8988T (cell line): ENCODE results near the gene BTBD9.

ENCODE experiments used
- DNase-seq: peaks from one replicate; pipeline ENCODE4 v3.0.0; 2011

Gene BTBD9

DNA sequence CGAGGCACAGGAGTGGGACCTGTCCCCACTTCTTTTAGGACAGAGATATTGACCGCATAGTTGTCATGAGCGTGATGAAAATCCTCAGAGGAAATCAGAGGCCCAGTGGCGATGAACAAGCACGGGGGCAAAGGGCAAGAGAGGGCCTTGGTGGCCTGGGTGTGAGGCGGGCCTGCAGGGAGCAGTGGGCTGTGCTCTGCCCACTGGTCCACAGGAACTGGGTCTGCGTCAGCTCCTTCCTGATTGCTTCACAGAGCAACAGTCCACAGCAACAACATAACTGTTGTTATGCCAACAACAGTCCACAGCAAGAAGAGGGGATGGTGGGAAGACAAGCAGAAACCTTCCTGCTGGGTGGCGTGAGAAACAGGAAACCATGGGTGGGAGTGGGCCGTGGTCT, 484.6 kb downstream of the BTBD9 start:
- no peak for DNase-seq

DNA sequence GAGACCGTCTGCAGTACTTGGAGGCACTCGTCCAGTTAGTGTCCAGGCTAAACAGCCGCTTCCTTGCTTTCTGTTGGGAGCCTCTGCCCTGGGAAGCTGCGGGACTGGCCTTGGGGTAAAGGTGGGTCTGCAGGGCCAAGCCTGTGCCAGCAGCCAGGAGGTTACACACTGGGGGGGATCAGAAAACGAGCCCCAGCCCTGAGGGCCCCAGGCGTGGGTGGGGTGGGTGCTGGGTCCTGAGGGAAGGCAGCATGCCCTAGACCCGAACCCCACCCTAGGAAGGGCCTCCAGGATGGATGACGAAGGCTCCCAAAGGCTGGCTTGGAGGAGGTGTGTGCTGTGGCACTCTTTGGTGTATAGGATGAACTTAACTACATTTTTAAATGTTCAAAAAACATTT, 485.0 kb downstream of the BTBD9 start:
- DNase-seq, result no peak

DNA sequence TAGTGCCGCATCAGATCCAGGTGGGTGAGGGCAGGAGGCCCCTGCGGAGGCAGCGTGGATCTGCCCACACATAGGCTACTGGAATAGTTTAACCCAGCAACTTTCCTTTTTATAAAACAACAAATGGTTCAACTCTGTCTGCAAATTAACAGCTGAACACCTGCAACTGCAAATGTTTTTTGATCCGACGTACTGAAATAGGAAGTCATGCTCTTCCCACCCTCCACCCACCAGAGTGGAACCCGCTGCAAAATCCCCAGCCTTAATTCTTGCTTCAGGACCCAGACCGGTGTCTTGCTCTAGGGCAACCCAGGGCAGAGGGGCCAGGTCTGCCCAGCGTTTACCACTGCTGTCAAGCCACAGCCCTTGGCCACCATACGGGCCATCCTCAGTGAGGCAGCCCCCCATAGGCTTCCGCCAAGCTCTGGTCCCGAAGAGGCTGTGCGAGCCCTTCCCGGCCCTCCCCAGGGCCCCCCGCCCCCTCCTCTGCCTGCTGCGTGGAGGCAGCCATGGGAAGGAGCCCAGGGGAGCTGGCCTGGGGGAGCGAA, 485.9 kb downstream of the BTBD9 start:
- no peak for DNase-seq

DNA sequence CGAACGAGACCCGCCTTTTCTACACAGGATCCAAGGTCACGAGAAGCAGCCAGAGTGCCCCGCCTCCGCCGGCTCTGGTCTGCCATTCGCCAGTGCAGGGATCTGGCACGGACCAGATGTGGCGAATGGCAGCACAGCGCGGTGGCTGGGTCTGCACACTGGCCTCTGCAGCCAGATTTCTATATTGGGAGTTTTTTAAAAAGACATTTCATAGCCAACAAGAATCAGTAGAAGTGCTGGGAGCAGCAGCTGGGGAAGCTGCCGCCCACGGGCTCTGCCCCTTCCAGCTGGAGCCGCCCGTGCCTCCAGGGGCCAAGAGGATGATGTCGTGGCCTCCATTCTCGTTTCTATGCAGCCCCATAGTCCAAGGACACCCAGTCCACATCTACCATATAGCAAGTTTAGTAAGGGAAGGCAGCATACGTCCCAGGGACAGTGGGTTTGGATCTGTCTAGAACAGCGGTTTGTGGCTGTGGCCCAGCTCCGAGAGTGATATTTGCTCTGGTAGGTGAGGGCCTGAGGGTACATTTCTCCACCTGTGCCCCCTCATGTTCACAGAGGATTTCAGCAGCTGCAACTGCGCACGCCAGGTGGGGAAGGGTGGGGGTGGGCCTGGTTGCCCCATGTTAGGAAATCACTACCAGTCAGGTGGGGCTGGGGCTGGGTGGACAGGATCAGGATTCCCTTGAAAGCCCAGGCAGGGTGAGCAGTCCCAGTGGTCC, 486.5 kb downstream of the BTBD9 start:
- DNase-seq, result no peak

- no peak for DNase-seq
Measured at GRCh38 chr6:38152620-38153019, 487.1 kb downstream of the BTBD9 start.

GRCh38 chr6:38151580-38152500, 487.9 kb downstream of the BTBD9 start:
- DNase-seq, result no peak

DNA sequence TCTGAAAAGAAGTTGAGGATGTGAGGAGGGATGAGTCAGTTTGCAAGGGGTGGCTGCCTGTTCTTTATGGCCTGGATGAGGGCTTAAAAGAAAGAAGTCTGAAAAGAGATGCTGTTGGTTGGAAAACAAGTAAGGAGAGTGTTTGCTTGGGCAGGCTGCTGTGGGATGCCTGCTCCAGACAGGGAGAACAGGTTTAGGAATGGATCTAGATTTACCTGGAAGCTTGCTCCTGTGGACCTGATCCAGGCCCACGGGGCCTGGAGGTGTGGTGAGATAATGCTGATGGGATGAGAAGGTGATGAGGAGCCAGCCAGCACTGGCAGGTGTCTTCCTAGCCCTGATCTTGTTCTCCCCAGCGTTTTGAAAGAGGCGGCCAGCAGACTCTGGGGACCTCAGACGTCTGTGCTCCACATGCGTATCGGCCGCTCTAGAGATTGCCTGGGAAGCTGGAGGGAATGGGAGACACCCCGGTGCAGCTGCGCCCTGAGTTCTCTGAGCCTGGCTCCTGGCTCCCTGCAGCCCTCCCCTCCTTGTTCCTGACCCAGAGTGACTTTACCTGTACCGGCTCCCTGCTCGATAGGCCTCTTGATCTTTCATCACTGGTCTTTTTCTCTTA, 488.9 kb downstream of the BTBD9 start:
- DNase-seq, result no peak

DNA sequence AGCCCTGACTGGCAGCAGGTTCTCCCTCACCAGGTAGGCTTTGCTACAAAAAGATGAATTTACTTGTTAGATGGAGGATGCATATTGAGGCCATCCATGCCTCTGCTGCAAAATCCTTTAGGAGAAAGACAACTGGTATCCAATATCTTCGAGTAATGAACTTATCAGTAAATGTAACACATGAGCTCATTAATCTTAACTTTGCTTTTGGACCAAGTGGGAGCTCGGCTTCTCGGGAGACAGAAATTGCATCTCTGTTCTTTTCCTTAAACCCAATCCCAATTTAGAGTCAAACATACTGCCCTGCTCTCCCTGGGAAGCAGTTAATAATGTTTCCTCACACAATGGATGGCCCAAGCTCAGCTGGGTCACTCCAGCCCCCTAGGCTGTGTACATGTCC, 489.7 kb downstream of the BTBD9 start:
- no peak for DNase-seq

DNA sequence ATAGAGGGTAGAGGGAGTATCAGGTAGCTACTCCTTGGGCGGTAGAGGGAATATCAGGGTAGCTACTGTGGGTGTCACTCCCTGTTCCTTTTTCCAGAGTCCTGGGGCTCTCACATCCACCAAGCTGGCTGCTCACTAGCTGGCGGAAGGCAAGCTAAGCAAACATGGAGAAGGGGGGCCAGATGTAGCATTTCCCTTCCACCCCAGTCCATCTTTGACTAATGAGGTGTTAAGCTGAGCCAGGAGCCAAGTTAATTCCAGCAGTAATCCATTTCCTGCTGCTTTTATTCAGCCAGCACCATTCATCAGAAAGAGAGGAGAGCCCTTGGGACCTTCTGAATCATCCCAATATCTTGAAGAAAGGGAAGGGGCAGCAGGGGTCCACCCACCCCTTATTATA, 490.2 kb downstream of the BTBD9 start:
- DNase-seq, result no peak

DNA sequence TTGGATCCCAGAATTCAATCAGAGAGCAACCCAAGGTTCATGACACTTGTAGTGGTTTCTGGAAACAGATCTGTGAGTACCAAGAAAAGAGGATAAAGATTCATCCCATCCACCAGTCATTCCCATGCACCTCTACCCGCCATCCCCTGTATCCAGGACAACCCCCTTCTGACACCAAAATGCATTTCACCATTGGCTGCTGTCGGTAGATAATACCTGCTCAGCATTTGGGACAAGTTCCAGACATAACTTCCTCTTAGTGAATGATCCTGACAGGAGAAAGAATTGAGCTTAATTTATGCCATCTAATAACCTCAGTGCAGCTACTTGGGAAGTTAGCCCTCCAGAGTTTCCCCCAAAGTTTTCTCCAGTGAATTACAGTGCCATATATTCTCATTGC, 491.1 kb downstream of the BTBD9 start:
- no peak for DNase-seq

DNA sequence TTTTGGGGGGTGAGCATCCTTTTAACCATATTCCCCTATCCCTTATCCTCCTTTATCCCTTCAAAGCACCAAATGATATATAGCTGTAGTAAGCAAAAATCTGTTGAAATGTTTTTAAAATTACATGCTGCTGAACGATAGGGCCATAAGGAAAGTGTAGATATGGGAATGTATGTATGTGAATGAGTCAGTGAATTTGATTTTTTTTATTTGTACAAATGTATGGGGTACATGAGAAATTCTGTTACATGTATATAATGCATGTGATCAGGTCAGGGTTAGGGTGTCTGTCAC, 493.0 kb downstream of the BTBD9 start:
- DNase-seq, result no peak

- DNase-seq, result no peak
Measured at GRCh38 chr6:38146021-38146733, 493.6 kb downstream of the BTBD9 start.

DNA sequence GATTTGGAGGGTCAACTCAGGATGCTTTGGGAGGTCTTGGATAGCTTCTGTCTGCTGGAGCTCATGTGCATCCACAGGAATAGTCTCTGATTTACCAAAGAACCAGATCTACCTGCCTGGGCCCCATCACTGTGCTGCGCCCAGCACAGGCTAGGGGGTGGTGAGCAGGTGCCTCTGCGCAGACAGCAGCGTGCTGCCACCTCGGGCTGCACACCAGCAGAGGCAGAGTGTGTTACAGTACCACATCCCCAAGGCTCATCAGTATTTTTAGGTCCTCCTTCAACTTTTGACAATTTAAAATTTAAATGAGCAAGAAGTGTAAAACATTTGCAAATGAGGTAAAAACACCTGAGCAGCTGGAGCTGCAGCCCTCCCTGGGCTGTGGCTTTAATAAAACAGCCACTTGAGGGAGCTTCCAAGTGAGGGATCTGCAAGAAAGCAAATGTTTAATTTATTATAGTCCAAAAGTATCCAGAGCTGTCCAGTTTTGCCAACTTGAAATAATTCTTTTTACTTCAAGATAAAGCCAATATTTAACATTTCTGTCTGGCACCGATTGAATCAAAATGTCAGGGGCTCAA, 495.3 kb downstream of the BTBD9 start:
- DNase-seq, result no peak

- DNase-seq, result no peak
Measured at GRCh38 chr6:38143191-38144150, 496.3 kb downstream of the BTBD9 start.

DNA sequence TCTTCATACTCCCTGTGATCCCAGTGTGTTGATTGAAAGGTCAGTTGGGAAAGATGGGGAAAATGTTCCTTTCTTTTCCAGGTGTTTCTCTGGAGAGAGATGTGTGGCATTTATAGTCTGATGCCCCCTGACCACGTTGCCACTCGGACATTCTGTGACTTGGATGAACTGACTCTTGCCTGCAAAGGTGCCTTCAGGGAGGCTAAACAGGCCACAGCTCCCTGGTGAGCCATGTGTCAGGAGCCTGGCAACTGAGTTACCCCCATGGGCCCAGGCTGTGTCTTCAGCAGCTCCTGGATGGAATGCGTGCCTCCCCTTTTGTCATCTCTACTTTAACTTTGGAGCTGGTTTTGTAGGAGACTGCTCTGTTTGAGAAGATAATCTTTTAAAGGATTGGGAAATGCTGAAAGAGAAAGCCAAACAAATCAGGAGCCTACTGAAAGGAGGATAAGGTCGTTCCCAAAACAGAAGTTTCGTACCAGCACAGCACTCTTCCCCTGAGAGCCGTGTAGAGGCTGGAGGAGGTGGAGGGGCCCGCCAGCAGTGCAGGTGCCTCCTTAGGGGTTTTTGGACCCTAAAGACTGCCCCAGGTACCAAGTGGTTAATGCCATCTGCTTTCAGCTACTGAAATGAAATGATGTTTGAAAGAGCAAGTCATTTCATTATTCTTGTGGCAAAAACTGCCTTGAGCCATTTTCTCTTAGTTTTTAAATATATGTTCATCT, 497.4 kb downstream of the BTBD9 start:
- no peak for DNase-seq

DNA sequence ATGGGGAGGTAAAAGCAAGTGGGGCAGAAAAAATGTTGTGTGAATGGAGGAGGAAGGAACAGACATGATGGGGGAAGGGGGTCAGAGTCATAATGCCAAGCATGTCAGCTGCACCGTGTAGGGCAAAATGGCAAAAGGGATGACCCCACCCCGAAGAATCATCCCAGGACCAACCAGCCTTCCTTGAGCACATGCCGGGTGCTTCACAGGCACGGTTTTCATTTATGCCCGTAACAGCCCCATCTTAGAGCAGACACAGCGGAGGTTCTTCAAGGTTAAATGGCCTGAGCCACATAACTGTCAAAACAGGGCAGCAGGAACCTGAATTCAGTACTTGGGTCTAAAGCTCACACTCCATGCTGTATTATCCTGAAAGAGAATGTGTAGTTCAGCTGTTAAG, 498.0 kb downstream of the BTBD9 start:
- DNase-seq, result no peak

- DNase-seq, result no peak
Measured at GRCh38 chr6:38141085-38141484, 498.6 kb downstream of the BTBD9 start.

GRCh38 chr6:38138374-38138773, 501.4 kb downstream of the BTBD9 start:
- DNase-seq, result no peak

- DNase-seq, result no peak
Measured at GRCh38 chr6:38137608-38138265, 502.0 kb downstream of the BTBD9 start.

DNA sequence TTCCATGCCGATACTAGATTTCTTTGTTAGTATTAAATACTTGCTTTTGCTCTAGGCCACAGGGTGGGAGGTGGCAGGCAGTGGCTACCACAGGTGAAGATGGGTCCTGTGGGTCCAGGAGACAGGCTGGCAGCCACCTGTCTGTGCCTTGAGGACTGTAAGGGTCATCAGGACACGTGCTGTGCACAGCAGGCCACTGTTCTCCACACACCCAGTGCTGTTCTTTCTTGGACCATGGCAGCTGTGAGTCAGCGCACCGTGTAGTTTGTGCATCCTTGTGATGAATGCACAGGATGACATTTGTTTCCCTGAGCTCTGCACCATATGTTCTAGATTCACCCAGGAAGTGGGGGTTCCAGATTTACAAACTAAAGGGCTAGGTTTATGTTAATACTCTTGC, 503.2 kb downstream of the BTBD9 start:
- no peak for DNase-seq
